ENCODE results near the gene P2RX3.

GRCh38 chr11:57302489-57302888 is 35.7 kb upstream of the P2RX3 start:
- TF ChIP-seq CTCF (IDR thresholded peaks at IDR 0.05 in 4 of 5, conservative IDR thresholded peaks at IDR 0.05 in 1 of 5) (no peak), POLR2A (IDR thresholded peaks at IDR 0.05) (no peak)

Data from gastrocnemius medialis (tissue), 4 donors.